SU-DHL-6 (cell line): ENCODE results near the gene IARS2.
"Not testable (repeated sequence)": the region's sequence is repeated elsewhere in the genome, so short reads cannot be mapped to it uniquely, and the experiment has no call there.

ENCODE experiments used
- H2AFZ ChIP-seq: fragments of 200-600 bp; sonication (generic); 2 replicates; pipeline ENCODE4 v1.6.1; 2014; ENCODE audit warnings: low read depth, mild to moderate bottlenecking, moderate library complexity, mixed read lengths, antibody characterized with exemption, low read length; ENCODE audit not compliant: severe bottlenecking
- H3F3A ChIP-seq: fragments of 200-600 bp; shearing (Covaris generic); 2 replicates; pipeline ENCODE4 v1.6.0; 2016; ENCODE audit warnings: antibody characterized with exemption, mild to moderate bottlenecking; ENCODE audit not compliant: insufficient read depth
- H3K27ac ChIP-seq: fragments of 200-600 bp; sonication (generic); 2 replicates; pipeline ENCODE4 v1.5.1; 2016; ENCODE audit warnings: low read depth, mild to moderate bottlenecking, low read length, moderate library complexity, mixed read lengths
- H3K27me3 ChIP-seq: fragments of 200-600 bp; sonication (generic), shearing (Covaris generic); 2 replicates; pipeline ENCODE4 v1.6.0; 2014; ENCODE audit warnings: mild to moderate bottlenecking, low read length
- H3K36me3 ChIP-seq: fragments of 200-600 bp; sonication (generic); 2 replicates; pipeline ENCODE4 v1.6.1; 2014; ENCODE audit warnings: mild to moderate bottlenecking, low read length, mixed read lengths
- H3K4me2 ChIP-seq: fragments of 300-600, 200-600 bp; shearing (Covaris generic), sonication (generic); 2 replicates; pipeline ENCODE4 v1.6.0; 2014; ENCODE audit warnings: low read length, low read depth, mild to moderate bottlenecking; ENCODE audit not compliant: poor library complexity, severe bottlenecking
- H3K4me3 ChIP-seq: fragments of 200-600 bp; sonication (generic); 2 replicates; pipeline ENCODE4 v1.5.1; 2014; ENCODE audit warnings: antibody characterized with exemption, low read length, mild to moderate bottlenecking, mixed read lengths; ENCODE audit not compliant: insufficient read depth, poor library complexity, severe bottlenecking
- H3K79me2 ChIP-seq: fragments of 200-600 bp; sonication (generic); 2 replicates; pipeline ENCODE4 v1.6.1; 2014; ENCODE audit warnings: mild to moderate bottlenecking, low read length, moderate library complexity; ENCODE audit not compliant: insufficient read depth
- H3K9ac ChIP-seq: fragments of 200-600 bp; sonication (generic); 2 replicates; pipeline ENCODE4 v1.7.0; 2014; ENCODE audit warnings: mild to moderate bottlenecking, low read length
- H3K9me2 ChIP-seq: fragments of 200-600 bp; sonication (generic); replicated peaks from 2 replicates; pipeline ENCODE4 v1.6.1; 2014; ENCODE audit warnings: low read length; ENCODE audit not compliant: insufficient read depth
- H3K9me3 ChIP-seq: fragments of 200-600 bp; sonication (generic); 2 replicates; pipeline ENCODE4 v1.6.1; 2014; ENCODE audit warnings: low read length, mixed read lengths; ENCODE audit not compliant: insufficient read depth
- H4K20me1 ChIP-seq: fragments of 200-600 bp; sonication (generic); 2 replicates; pipeline ENCODE4 v1.6.1; 2014; ENCODE audit warnings: low read depth, mild to moderate bottlenecking, antibody characterized with exemption, low read length, moderate library complexity, mixed read lengths
- EZH2phosphoT487 ChIP-seq: fragments of 200-600 bp; sonication (generic), shearing (Covaris generic); conservative IDR thresholded peaks from 2 replicates; pipeline ENCODE4 v1.6.1; 2018; ENCODE audit warnings: mild to moderate bottlenecking, antibody characterized with exemption, low read length, moderate library complexity, mixed read lengths
- TF ChIP-seq, protein P1 (sequence below): fragments of 200-600 bp; sonication (generic); IDR thresholded peaks from one replicate; pipeline ENCODE4 v1.5.1; 2017; ENCODE audit warnings: antibody characterized with exemption, mild to moderate bottlenecking, low read length, moderate library complexity; ENCODE audit not compliant: insufficient read depth, poor library complexity, severe bottlenecking

Gene IARS2

DNA sequence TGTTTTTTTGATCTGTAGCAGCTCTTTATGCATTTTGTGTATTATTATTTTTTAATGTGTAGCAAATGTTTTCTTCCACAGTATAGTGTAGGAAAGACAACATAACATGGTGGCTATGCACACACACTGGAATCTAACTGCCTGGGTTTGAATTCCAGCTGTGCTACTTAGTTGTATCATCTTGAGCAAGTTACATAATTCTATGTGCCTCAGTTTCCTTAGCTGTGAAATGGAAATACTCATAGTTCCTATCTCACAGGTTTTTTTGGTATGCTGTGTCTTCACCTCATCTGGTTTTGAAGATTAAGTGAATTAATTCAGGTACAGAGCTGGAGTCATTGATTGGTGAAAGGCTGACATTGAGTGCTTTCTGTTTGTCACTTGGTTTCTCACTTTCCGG is 1.2 kb upstream of the IARS2 start:
- H3K9ac ChIP-seq: no peak overlapping the region
- no peaks in the 10 kb centered on the region for H4K20me1 ChIP-seq
- no peak overlapping the region for H3K4me3 ChIP-seq
- no peaks in the 10 kb centered on the region for H3K9me3 ChIP-seq
- no peaks in the 10 kb centered on the region for H3K27me3 ChIP-seq
- peaks cover 35% of the 10 kb centered on the region for H3K79me2 ChIP-seq
- H3K27ac ChIP-seq: no peak overlapping the region
- H2AFZ ChIP-seq: no peak overlapping the region
- no peaks in the 10 kb centered on the region; the same call in 1 of the 2 replicates for H3K36me3 ChIP-seq
- H3K9me2 ChIP-seq: no peaks in the 10 kb centered on the region
- H3K4me2 ChIP-seq: no peak overlapping the region
- TF ChIP-seq, protein P1, sequence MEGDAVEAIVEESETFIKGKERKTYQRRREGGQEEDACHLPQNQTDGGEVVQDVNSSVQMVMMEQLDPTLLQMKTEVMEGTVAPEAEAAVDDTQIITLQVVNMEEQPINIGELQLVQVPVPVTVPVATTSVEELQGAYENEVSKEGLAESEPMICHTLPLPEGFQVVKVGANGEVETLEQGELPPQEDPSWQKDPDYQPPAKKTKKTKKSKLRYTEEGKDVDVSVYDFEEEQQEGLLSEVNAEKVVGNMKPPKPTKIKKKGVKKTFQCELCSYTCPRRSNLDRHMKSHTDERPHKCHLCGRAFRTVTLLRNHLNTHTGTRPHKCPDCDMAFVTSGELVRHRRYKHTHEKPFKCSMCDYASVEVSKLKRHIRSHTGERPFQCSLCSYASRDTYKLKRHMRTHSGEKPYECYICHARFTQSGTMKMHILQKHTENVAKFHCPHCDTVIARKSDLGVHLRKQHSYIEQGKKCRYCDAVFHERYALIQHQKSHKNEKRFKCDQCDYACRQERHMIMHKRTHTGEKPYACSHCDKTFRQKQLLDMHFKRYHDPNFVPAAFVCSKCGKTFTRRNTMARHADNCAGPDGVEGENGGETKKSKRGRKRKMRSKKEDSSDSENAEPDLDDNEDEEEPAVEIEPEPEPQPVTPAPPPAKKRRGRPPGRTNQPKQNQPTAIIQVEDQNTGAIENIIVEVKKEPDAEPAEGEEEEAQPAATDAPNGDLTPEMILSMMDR: no peak
- peaks cover 21% of the 10 kb centered on the region for H3F3A ChIP-seq

DNA sequence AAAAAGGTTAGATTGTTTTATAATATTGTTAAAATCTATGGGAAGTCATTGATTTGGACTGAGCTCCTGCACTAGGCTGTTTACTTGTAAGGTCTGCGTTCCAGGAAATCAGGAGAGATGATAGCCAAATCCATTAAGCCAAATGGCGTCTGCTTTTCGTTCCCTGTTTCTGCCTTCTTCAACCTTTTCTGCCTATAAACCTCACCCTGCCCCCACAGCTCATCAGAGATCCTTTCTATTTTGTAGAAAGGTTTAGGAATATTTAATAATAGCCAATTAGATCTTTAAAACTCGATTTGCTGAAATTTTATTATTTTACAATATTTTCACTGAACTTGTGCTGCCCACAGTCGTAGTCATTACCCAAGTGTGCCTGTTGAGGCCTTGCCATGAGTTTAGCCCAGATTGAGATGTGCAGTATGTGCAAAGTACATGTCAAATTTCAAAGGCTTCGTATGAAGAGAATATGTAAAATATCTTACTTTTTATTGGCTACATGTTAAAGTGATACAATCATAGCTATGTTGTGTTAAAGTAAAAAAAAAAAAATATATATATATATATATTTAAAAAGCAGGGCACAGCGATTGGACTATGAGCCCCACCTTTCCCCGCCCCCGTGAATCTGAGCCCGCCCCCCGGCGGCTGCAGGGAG is 444 bp upstream of the IARS2 start:
- peak overlapping the region; percentile 60 for H2AFZ ChIP-seq
- peaks cover 32% of the 10 kb centered on the region for H3K79me2 ChIP-seq
- H3K36me3 ChIP-seq: no peaks in the 10 kb centered on the region; the same call in 1 of the 2 replicates
- H3K9me3 ChIP-seq: no peaks in the 10 kb centered on the region
- no peaks in the 10 kb centered on the region for H3K27me3 ChIP-seq
- H3K4me2 ChIP-seq: peak overlapping the region; percentile 53
- no peaks in the 10 kb centered on the region for H3K9me2 ChIP-seq
- no peak for TF ChIP-seq EZH2phosphoT487
- TF ChIP-seq, protein P1: no peak
- H4K20me1 ChIP-seq: no peaks in the 10 kb centered on the region
- no peak overlapping the region; the same call in 1 of the 2 replicates for H3K9ac ChIP-seq
- H3F3A ChIP-seq: peaks cover 13% of the 10 kb centered on the region
- 0 out of 2 replicates have a peak overlapping the region, but pooled peaks have one; percentile 13 for H3K27ac ChIP-seq
- H3K4me3 ChIP-seq: no peak overlapping the region

DNA sequence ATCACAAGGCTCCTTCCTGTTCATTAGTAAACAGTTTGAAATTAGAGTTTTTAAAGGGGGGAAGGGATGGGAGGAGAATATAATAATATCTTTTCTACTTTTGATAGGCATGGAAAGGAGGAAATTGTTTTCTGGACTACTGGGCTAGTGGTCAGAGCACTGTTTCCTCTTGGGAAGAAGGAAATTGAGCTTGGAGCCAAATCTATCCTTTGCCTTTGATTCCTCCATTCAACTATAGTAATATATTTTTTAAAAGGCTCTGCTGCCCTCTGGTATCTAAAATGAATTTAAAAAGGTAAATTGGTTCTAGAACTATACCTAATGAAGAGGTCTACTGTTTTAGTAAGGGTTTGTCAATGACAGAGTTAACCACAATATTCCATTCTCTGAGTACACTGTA is 5.9 kb downstream of the IARS2 start:
- Histone ChIP-seq H3K4me3 (no peak overlapping the region), H3K9me3 (no peaks in the 10 kb centered on the region), H3F3A (no peaks in the 10 kb centered on the region), H3K27me3 (no peaks in the 10 kb centered on the region), H2AFZ (no peak overlapping the region), H3K9me2 (no peaks in the 10 kb centered on the region), H3K27ac (no peak overlapping the region), H3K9ac (no peak overlapping the region), H3K36me3 (peaks cover 36% of the 10 kb centered on the region), H3K79me2 (peaks cover 18% of the 10 kb centered on the region), H3K4me2 (no peak overlapping the region), H4K20me1 (no peaks in the 10 kb centered on the region)
- no peak for TF ChIP-seq EZH2phosphoT487
- TF ChIP-seq, protein P1: no peak

DNA sequence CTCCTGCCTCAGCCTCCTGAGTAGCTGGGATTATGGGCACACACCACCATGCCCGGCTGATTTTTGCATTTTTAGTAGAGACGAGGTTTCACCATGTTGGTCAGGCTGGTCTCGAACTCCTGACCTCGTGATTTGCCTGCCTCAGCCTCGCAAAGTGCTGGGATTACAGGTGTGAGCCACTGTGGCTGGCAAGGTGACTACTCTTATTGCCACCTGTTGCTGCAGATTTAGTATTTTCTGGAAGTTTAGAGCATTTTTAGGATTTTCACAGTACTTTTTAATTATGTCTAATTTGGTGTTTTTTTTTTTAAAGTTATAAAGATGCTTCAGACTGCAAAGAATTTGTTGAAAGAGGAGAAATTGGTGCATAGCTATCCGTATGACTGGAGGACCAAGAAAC is 16.5 kb downstream of the IARS2 start:
- H3K4me2 ChIP-seq, H3K9ac ChIP-seq, H3K9me3 ChIP-seq, H3K4me3 ChIP-seq, H3K79me2 ChIP-seq, H3K27me3 ChIP-seq, H3K9me2 ChIP-seq, H2AFZ ChIP-seq, H3K27ac ChIP-seq, H4K20me1 ChIP-seq, H3F3A ChIP-seq: not testable (repeated sequence)
- H3K36me3 ChIP-seq: peaks cover 48% of the 10 kb centered on the region

DNA sequence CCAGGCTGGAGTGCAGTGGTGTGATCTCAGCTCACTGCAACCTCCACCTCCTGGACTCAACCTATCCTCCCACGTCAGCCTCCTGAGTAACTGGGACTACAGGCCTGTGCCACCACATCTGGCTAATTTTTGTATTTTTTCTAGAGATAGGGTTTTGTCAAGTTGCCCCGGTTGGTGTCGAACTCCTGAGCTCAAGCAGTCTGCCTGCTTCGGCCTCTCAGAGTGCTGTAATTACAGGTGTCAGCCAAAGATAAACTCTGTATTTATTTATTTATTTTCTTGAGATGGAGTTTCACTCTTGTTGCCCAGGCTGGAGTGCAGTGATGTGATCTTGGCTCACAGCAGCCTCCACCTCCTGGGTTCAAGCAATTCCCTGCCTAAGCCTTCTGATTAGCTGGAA is 18.7 kb downstream of the IARS2 start:
- not testable (repeated sequence) for H3K79me2 ChIP-seq, H4K20me1 ChIP-seq, H3K4me2 ChIP-seq, H3K9ac ChIP-seq, H3K9me3 ChIP-seq, H3K27ac ChIP-seq, H3K9me2 ChIP-seq, H3K27me3 ChIP-seq, H2AFZ ChIP-seq, H3K4me3 ChIP-seq, H3F3A ChIP-seq
- peaks cover 39% of the 10 kb centered on the region for H3K36me3 ChIP-seq
